Measurements from ENCODE around the gene TMEFF2. TPM values are rescaled to one million over a fixed set of nuclear protein-coding genes. Genes with fewer than 3 reads are reported as not detected.

TMEFF2 gene
- total RNA-seq, 3 donors from 2014 or later (not counting 1 experiment from before 2014, with no cell fraction given) = not detected

DNA sequence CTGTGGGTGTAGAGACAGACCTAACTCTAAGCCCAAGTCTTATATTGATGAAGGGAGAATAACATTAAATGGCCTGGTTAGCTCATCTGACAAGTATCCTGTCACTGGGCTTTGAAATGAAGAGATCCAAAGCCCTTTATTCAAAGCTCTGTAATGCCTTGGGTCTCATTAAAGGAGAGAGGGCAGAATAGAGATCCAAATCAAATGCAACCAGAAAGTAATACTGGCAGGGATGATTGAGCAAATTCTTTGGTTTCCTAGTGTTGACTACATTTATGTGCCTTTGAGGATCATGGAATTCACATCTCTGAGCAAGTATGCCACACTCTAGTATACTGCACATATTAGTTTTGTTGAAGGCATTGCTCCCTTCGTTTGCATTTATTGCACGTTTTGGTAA, 200.0 kb downstream of the TMEFF2 start:
- no CpG with 5 or more reads among the region's 2 CpGs for WGBS (ENCODE audit: insufficient coverage)
- no peaks in the 10 kb centered on the region for H3K36me3 Mint-ChIP-seq
- ATAC-seq (no peak), DNase-seq (no peak)
- H3K27ac ChIP-seq (ENCODE audit: low read length) = no peak overlapping the region
- peaks cover 0 to 5% of the 10 kb centered on the region in 2 donors for H3K4me1 Mint-ChIP-seq
- H3K27ac Mint-ChIP-seq = no peak overlapping the region
- peaks cover 0 to 2% of the 10 kb centered on the region in 2 donors for H3K27me3 Mint-ChIP-seq (ENCODE audit: low read depth in 2 of 2)
- intact Hi-C loops (cut with micrococcal nuclease) = no loop called here
- TF ChIP-seq, protein P1, sequence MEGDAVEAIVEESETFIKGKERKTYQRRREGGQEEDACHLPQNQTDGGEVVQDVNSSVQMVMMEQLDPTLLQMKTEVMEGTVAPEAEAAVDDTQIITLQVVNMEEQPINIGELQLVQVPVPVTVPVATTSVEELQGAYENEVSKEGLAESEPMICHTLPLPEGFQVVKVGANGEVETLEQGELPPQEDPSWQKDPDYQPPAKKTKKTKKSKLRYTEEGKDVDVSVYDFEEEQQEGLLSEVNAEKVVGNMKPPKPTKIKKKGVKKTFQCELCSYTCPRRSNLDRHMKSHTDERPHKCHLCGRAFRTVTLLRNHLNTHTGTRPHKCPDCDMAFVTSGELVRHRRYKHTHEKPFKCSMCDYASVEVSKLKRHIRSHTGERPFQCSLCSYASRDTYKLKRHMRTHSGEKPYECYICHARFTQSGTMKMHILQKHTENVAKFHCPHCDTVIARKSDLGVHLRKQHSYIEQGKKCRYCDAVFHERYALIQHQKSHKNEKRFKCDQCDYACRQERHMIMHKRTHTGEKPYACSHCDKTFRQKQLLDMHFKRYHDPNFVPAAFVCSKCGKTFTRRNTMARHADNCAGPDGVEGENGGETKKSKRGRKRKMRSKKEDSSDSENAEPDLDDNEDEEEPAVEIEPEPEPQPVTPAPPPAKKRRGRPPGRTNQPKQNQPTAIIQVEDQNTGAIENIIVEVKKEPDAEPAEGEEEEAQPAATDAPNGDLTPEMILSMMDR (IDR thresholded peaks at IDR 0.05) = no peak
- H3K9me3 ChIP-seq (ENCODE audit: control insufficient read depth, insufficient read depth, low read length) = no peaks in the 10 kb centered on the region
- H3K4me3 ChIP-seq (ENCODE audit: low read length) = no peak overlapping the region
- no peaks in the 10 kb centered on the region for H3K9me3 Mint-ChIP-seq
- H3K4me1 ChIP-seq (ENCODE audit: control insufficient read depth, insufficient read depth, low read length) = no peaks in the 10 kb centered on the region
- no peaks in the 10 kb centered on the region for H3K36me3 ChIP-seq (ENCODE audit: control insufficient read depth, insufficient read depth, low read length)
- H3K4me3 Mint-ChIP-seq = no peak overlapping the region
- H3K27me3 ChIP-seq (ENCODE audit: control insufficient read depth, insufficient read depth, low read length) = no peaks in the 10 kb centered on the region

DNA sequence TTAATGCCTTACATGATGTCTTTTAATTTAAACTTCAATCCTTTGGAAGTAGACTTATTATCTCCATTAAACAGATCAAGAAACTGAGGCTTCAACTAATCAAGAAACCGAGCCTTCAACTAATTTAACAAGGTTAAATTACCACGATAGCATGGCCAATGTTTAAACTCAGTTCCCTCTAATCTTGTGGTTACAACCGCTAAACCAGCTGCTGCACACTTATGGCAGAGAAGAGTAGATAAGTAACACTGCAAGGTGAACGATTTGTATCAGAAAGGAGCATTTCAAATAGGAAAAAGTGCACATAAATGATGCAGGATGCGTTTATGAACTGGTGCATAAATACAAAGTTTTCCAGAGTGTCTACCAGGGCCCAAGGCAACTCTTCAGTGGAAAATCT, 203.3 kb downstream of the TMEFF2 start:
- H3K27ac Mint-ChIP-seq = no peak overlapping the region
- no peak overlapping the region for H3K4me3 ChIP-seq (ENCODE audit: low read length)
- no peaks in the 10 kb centered on the region for H3K9me3 ChIP-seq (ENCODE audit: control insufficient read depth, insufficient read depth, low read length)
- H3K36me3 ChIP-seq (ENCODE audit: control insufficient read depth, insufficient read depth, low read length) = no peaks in the 10 kb centered on the region
- intact Hi-C loops (cut with micrococcal nuclease) = no loop called here
- TF ChIP-seq, protein P1 (IDR thresholded peaks at IDR 0.05) = no peak
- no peaks in the 10 kb centered on the region for H3K27me3 Mint-ChIP-seq (ENCODE audit: low read depth in 2 of 2)
- H3K27me3 ChIP-seq (ENCODE audit: control insufficient read depth, insufficient read depth, low read length) = no peaks in the 10 kb centered on the region
- no peaks in the 10 kb centered on the region for H3K36me3 Mint-ChIP-seq
- no peak overlapping the region for H3K4me3 Mint-ChIP-seq
- no peaks in the 10 kb centered on the region for H3K9me3 Mint-ChIP-seq
- peaks cover 0 to 5% of the 10 kb centered on the region in 2 donors for H3K4me1 Mint-ChIP-seq
- H3K27ac ChIP-seq (ENCODE audit: low read length) = no peak overlapping the region
- ATAC-seq (no peak), DNase-seq (no peak)
- WGBS (ENCODE audit: insufficient coverage) = 69% methylated on average over 5 of the region's 5 CpGs
- no peaks in the 10 kb centered on the region for H3K4me1 ChIP-seq (ENCODE audit: control insufficient read depth, insufficient read depth, low read length)

DNA sequence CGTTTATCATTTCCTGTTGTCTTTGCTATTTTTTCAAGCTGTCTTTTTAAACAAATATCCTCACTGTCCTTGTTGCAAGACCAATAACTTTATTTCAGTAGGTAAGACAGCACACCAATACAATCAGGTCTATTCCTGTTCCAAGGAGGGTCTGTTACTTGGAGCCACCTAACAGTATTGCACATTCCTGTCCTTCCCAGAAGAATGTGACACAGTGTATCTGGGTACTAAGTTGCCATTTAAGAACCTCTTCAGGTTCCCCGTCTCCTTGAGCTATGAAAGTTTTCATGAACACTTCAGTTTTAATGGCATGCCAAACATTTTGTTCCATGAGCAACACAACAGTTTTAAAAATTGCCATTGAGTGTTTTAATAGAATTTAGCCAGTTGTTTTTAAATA, 209.0 kb downstream of the TMEFF2 start:
- Mint-ChIP-seq H3K4me1 (no peaks in the 10 kb centered on the region), H3K9me3 (no peaks in the 10 kb centered on the region), H3K4me3 (no peak overlapping the region), H3K27ac (no peak overlapping the region), H3K36me3 (no peaks in the 10 kb centered on the region), H3K27me3 (ENCODE audit: low read depth in 2 of 2) (peaks cover 1 to 6% of the 10 kb centered on the region in 2 donors)
- H3K27ac ChIP-seq (ENCODE audit: low read length) = no peak overlapping the region
- ATAC-seq (no peak), DNase-seq (no peak)
- H3K4me3 ChIP-seq (ENCODE audit: low read length) = no peak overlapping the region
- H3K9me3 ChIP-seq (ENCODE audit: control insufficient read depth, insufficient read depth, low read length) = no peaks in the 10 kb centered on the region
- no peaks in the 10 kb centered on the region for H3K27me3 ChIP-seq (ENCODE audit: control insufficient read depth, insufficient read depth, low read length)
- H3K4me1 ChIP-seq (ENCODE audit: control insufficient read depth, insufficient read depth, low read length) = no peaks in the 10 kb centered on the region
- intact Hi-C loops (cut with micrococcal nuclease) = no loop called here
- TF ChIP-seq, protein P1 (IDR thresholded peaks at IDR 0.05) = no peak
- no peaks in the 10 kb centered on the region for H3K36me3 ChIP-seq (ENCODE audit: control insufficient read depth, insufficient read depth, low read length)
- 47% methylated on average over 2 of the region's 2 CpGs for WGBS (ENCODE audit: insufficient coverage)

DNA sequence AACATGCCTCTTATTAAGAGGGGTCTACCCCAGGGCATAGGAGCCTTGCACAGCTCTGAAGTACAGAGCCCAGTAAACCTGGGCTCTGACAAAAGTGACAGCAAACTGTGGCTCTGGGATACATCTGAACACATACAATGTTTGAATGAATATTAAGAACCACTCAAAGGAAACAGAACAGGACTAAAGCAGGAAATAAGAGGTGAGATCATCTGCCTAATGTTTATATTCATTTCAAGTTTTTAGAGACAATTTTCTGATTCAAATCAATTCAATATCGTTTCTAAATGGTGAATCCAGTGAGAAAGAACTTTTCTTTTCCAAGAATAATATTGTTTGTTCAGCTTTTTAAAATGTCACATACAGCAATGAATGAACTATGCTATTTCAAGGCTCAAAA, 211.1 kb downstream of the TMEFF2 start:
- Mint-ChIP-seq H3K27ac (no peak overlapping the region), H3K4me3 (no peak overlapping the region), H3K36me3 (no peaks in the 10 kb centered on the region), H3K9me3 (no peaks in the 10 kb centered on the region), H3K4me1 (no peaks in the 10 kb centered on the region), H3K27me3 (ENCODE audit: low read depth in 2 of 2) (peaks cover 4 to 6% of the 10 kb centered on the region in 2 donors)
- H3K36me3 ChIP-seq (ENCODE audit: control insufficient read depth, insufficient read depth, low read length) = no peaks in the 10 kb centered on the region
- H3K4me3 ChIP-seq (ENCODE audit: low read length) = no peak overlapping the region
- no peak overlapping the region for H3K27ac ChIP-seq (ENCODE audit: low read length)
- ATAC-seq (no peak), DNase-seq (no peak)
- H3K4me1 ChIP-seq (ENCODE audit: control insufficient read depth, insufficient read depth, low read length) = no peaks in the 10 kb centered on the region
- no peaks in the 10 kb centered on the region for H3K9me3 ChIP-seq (ENCODE audit: control insufficient read depth, insufficient read depth, low read length)
- intact Hi-C loops (cut with micrococcal nuclease) = no loop called here
- no CpG with 5 or more reads among the region's 1 CpG for WGBS (ENCODE audit: insufficient coverage)
- H3K27me3 ChIP-seq (ENCODE audit: control insufficient read depth, insufficient read depth, low read length) = no peaks in the 10 kb centered on the region
- TF ChIP-seq, protein P1 (IDR thresholded peaks at IDR 0.05) = no peak

Measured in natural killer cell (primary cell).